Hematopoietic multipotent progenitor cell treated with erythropoietin and hydrocortisone succinate and interleukin-3 and kit ligand, for 4 days (in vitro differentiated cells): Measurements from ENCODE around the gene KCNJ18.
"Not testable (repeated sequence)": the region's sequence is repeated elsewhere in the genome, so short reads cannot be mapped to it uniquely, and the experiment has no call there.

ENCODE experiments used
- DNase-seq: peaks from one replicate; pipeline ENCODE4 v3.0.0-alpha.2; 2015

The KCNJ18 gene

GRCh38 chr17:21686165-21687015 lies 5.9 kb upstream of the KCNJ18 start:
- DNase-seq, result no peak

DNA sequence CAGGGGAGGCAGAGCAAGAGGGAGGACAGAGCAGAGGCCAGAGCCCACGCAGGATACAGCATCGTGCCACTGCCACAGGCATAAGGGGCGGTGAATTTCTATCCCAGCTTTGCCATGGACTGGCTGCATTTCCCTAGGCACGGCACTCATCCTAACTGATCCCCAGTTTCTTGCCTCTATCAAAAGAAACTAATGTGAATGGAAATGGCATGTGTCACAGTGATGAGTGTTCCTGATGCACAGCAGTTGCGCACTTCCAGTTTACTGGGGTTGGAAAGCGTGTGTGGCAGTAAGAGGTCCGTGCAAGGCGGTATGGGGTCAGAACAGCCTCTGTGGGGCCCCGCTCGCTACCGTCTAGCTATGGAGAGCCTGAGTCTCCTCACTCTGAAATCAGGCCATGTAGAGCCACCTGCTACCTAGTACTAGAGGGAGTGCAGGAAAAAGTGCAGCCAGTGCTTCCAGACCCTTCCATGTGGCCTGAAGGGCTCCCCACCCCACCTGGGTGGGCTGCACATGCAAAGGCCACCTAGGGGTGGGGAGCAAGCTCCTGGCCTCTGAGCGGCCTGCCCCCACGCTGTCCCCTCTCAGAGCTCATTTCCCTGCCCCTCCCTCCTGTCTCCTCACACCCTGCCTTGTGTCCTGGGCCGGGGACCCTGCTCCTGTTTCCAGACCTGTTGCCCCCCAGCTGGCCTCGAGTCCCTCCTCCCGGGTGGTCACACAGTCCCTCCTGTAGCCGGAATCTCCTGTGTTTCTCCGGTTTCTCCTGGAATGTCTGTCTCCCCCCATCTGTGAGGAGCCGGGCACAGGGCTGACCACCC lies 5.0 kb upstream of the KCNJ18 start:
- DNase-seq, result no peak

DNA sequence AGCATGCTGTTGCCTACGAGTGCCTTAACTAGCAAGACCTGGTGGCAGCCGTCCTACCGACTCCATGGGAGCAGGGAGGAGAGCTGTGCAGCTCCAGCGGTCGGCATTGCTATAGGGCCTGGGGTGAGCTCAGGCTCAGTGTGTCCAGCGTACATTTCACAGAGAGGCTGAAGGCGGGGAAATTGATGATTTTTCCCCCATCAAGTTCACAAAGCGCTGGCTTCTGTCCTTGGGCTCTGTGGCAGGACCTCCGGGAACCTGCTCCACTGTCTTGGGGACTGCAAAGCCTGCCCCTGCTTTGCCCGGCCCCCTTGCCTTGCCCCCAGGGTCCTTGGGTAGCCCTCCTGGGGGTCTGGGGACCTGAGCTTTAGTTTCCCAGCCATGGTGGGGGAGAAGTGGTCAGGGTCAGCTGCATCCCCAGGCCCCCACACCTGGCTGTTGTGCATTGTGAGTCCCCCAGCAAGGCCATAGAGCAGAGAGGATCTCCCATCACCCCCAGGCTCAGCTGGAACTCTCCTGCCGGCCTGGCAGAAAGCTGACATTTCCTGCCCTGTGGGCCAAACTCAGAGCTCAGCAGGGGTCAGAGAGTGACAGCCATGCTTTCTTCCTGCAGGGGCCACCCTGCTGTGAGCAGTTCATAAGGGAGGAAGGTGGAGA lies 3.9 kb upstream of the KCNJ18 start:
- no peak for DNase-seq

GRCh38 chr17:21689604-21690003 lies 2.7 kb upstream of the KCNJ18 start:
- DNase-seq, result no peak

DNA sequence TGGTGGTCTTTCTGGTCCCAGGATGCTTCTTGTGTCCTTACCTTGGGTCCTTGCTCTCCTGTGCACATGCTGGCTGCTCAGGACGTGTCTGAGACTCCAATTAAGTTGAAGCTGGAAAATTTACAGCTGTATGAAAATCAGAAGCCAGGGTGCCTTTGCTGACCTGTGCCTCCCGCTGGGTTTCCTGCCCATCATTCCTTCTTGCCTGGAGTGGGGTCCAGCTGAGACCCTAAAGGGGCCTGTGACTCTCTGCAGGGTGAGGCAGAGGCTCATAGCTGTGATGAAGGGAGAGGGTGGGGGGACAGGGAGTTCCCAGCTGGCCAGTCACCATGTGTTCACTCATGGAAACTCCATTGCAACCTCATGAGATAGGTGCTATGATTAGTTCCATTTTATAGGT lies 1.5 kb upstream of the KCNJ18 start:
- not testable (repeated sequence) for DNase-seq

DNA sequence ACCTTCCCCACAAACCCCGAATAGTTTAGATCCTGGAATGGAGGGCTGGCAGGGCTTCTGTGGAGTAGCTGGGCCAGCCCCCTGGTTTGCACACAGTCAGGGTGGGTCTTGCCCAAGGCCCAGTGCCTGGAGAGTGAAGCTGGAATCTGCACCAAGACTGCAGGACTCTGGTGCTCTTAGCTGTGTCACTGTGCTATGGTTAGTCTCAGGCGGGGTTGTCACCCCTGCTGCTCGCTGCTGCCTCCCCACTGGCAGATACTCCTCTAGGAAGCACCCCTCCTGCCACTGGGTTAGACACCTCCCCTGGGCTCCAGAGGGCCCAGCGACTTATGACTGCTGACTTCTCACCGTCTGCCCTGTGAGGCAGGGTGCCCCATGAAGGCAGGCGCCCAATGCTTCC lies 842 bp upstream of the KCNJ18 start:
- not testable (repeated sequence) for DNase-seq

DNA sequence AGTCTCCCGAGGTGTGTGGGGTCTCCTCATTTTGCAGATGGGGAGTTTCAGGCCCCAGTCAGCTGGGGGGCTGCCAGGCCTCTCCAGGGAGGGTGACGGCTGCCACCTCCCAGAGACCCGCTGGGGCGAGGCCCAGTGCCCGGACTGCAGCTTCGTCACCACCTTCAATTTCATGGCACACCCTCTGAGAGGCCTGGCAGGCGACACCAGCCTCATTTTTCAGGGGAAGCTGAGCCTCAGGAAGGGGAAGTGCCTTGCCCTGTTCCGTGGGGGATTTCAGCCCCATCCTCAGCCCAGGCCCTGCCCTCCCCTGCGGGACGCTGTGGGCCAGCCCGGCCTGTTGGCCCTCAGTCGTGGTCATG lies 362 bp downstream of the KCNJ18 start:
- DNase-seq, result not testable (repeated sequence)

DNA sequence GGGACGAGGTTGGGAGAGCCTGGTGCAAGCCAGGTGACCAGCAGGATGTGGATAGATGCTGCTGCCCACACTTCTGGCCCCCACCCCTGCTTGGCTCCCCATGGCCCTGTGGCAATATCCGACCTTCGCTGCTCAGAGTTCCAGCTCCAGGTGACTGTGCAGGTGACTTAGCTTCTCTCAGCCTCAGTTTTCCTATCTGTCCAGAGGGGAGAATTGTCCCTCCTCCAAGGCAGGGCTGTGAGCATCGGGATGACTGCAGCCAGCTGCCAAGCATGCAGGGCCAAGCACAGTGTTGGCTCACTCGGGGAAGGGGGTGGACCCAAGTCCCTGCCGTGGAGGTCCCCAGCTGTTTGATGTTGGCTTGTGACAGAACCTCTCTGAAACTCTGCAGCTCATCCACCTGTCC lies 1.1 kb downstream of the KCNJ18 start:
- DNase-seq, result not testable (repeated sequence)

DNA sequence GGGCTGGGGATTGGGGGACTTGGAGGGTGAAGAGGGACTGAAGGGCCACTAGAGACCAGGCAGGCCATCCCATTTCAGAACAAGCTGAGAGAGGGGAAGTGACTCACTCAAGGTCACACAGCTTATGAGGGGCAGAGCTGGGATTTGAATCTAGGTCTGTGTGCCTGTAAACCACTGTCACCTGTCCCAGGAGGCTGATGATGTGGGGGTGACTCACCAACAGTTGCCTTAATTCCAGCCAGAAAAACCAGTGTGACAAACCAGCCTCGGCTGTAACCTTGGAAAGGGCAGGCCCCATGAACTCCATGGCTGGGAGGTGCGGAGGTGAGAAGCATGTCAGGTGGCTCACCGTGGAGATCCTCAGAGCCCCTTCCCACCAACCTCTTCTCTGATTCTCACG lies 1.6 kb downstream of the KCNJ18 start:
- DNase-seq, result not testable (repeated sequence)

DNA sequence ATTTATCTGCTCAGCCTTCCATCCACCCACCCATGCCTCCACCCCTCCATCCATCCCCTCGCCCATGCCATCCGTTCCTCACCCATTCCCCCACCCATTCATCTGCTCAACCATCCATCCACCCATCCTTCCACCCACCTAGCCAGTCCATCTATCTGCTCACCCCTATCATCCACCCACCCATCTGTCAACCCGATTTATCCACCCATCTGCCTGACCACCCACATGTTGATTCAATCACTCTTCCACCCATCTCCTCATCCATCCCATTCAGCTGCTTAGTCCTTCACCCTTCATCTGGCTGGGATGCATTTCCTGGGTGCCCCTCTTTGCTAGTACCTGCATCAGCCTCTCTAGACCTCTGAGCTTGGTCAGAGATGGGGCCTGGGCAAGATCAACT lies 3.9 kb downstream of the KCNJ18 start:
- not testable (repeated sequence) for DNase-seq

GRCh38 chr17:21696842-21697507 lies 4.7 kb downstream of the KCNJ18 start:
- DNase-seq, result not testable (repeated sequence)

DNA sequence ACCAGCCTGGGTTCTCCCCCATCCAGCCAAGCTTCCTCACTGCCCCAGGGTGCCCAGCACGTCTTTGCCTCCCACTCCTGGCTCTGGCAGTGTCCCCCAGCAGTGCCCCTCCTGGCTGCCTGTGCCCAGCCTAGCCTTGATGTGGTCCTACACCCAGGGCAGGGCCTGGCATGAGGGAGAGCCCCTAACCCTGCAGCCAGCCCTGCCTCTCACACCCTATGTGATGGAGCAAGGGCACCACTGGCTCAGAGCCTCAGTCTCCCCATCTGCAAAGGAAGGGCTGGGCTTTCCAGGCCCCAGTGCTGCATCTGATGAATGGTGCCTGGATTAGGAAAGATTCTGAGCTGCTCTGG lies 5.2 kb downstream of the KCNJ18 start:
- DNase-seq, result not testable (repeated sequence)

DNA sequence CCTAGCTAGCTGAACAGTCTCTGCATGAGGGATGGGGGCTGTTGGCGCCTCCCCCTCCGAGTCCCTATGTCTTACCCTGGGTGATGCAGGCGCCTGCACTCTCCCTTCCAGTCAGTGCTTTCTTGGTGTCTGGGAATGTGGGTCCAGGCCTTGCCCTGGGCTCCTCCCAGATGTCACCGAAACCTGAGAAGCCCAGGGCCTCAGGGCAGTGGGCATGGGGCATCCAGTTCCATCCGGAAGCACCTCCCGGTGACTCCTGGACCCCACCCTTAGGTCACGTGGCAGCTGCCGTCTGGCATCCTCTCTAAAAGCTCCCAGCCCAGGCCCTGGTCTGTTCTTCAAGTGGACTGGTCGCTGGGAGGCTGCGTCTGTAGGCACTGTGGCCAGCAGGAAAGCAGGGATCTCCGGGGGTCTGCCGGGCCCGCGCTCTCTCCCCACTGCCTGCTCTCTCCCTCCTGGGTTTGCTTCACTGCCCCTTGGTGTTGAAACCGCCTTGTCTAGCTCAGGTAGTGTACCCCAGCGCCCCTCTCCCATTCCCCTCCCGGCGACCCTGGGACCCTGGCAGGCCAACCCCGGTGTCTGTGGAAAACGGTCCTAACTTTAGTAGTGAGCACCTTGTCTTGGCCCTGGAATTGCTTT lies 6.2 kb downstream of the KCNJ18 start:
- not testable (repeated sequence) for DNase-seq

DNA sequence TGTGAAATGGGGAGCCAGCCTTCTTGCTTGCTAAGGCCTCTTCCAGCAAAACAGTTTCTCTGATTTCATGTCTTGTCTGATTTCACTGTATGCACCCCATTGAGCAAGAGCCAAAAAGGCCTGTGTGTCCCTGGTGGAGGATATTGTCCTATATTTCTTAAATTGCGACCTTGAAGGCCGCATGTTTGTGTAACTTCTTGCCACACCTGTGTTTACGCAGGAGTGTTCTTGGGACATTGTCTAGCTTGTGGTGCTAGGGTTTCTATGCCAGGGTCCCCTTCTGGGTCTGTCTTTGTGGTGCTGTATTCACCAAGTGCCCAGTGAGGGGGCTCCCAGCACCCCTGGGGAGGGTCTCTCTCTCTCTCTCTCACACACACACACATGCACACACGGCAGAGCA lies 6.8 kb downstream of the KCNJ18 start:
- not testable (repeated sequence) for DNase-seq

DNA sequence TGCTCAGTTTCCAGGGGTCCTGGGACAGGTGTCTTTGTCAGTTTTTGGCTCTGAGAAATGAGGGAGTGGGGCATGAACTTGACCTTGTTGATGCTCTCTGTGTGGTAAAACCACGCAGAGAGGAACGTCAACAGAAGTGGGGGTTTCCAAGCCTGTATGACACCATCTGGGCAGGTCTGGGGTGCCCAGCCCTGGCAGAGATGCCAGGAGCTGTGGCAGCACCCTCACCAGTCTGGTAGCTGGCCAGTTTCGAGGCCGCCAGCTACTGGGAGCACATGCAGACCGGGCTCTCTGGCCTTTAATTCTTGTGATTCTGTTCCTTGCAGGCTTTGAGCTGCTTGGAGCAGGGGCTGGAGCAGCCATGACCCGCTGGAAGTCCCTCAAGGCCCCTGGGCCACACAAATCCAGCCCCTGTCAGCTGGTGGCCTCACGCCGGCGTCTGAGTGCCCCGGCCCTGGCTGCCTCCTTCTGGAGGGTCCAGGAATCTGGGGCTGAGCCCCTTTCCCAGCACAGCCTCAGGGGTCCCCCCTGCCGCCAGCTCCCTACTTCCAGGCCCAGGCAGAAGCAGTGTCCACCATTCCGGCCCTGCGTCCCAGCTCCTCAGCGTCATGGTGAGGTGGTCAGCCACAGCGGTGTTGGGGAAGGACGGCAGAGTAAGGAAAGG lies 7.4 kb downstream of the KCNJ18 start:
- not testable (repeated sequence) for DNase-seq

DNA sequence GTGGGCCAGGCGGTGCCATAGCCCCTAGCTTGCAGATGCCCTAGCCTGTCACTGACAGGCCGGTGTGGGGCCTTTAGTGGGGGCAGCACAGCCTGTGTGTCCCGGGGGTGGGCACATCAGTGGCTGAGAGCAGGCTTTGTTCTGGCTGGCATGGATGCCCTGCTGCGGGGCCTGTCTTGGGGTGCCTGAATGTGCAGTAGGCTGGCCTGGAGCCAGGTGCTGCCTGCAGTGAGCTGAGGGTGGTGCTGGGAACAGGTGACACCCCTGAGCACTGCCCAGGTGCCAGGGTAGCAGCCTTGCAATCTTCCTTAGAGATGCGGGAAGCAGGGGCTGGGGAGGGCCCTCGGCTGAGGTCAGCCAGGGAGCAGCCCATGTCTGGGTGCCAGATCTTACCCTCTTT lies 8.8 kb downstream of the KCNJ18 start:
- not testable (repeated sequence) for DNase-seq

GRCh38 chr17:21702029-21702428 lies 9.7 kb downstream of the KCNJ18 start:
- not testable (repeated sequence) for DNase-seq

DNA sequence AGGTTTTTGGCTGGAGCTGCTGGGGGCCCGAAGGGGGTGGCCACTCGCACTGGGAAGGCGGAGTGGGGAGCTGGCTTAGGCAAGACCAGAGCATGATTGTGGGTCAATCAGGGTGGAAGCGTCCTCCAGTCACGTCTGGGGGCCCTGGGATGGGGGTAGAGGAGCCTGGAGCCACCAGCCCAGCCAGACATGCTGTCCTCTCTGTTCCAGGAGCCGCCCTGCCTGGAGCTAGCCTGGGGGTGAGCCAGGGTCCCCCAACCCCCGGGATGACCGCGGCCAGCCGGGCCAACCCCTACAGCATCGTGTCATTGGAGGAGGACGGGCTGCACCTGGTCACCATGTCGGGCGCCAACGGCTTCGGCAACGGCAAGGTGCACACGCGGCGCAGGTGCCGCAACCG lies 10.2 kb downstream of the KCNJ18 start:
- not testable (repeated sequence) for DNase-seq

GRCh38 chr17:21702940-21703640 lies 10.8 kb downstream of the KCNJ18 start:
- DNase-seq, result not testable (repeated sequence)

DNA sequence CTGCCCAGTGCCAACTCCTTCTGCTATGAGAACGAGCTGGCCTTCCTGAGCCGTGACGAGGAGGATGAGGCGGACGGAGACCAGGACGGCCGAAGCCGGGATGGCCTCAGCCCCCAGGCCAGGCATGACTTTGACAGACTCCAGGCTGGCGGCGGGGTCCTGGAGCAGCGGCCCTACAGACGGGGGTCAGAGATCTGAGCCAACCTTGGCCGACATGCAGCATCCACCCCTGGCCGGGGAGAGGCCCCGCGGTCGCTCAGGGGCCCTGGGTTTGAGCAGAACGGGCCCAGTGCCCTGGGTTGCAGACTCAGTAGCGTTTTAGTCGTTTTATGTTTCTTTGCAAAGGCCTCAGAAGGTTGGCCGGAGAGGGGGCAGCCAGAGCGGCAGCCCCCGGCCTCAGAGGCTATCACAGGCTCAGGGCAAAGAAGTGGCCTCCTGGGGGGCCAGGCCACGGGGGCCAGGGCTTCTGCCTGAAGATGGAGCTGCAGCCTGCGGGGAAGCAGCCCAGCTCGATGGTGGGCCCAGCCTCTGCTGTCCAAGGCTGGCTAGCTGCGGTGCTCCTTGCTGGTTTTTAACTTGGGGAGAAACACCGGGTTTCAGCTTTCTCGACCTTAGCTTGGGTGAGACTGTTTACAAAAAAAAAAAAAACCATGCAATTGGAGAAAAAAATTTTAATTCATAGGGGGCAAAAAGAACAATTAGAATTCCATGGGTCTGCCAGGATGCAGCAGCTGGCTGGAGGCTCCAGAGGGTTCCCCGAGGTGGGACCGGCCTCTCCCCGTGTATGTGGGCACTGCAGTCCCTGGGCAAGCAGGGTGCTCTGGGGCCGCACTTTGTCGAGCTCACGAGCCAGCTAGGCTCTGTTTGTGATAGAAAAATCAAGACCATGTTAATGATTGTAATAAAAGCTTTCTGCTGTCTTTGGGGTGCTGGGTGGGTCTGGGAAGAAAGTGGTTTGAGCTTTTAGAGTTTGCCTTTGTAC lies 11.9 kb downstream of the KCNJ18 start:
- DNase-seq, result not testable (repeated sequence)
